SK-N-MC (cell line): ENCODE measurements around the gene MCC.

ENCODE experiments used
- EZH2 ChIP-seq: fragments of 200-600 bp; sonication (generic); IDR thresholded peaks from one replicate; pipeline ENCODE4 v1.6.1; 2017; ENCODE audit warnings: antibody characterized with exemption
- FOXP2 ChIP-seq: optimal IDR thresholded peaks from 2 replicates; pipeline ENCODE3; 2011; ENCODE audit warnings: mild to moderate bottlenecking, moderate library complexity; ENCODE audit not compliant: insufficient read depth; ENCODE audit errors: extremely low read length, control extremely low read depth
- POLR2AphosphoS5 ChIP-seq: IDR thresholded peaks from 2 replicates; pipeline ENCODE4 v1.6.1; 2012; ENCODE audit warnings: mild to moderate bottlenecking, low read depth, low read length, borderline replicate concordance

- TF ChIP-seq EZH2, result no peak
- no peak for TF ChIP-seq POLR2AphosphoS5
- no peak for TF ChIP-seq FOXP2
Measured at GRCh38 chr5:113060408-113061025, 427.7 kb downstream of the MCC start.
